ENCODE data around the gene KANK4.

Gene KANK4

GRCh38 chr1:62228136-62228882, 90.9 kb downstream of the KANK4 start:
- no peaks in the 10 kb centered on the region for H3K9me3 ChIP-seq (ENCODE audit: insufficient read depth, low read length)
- H3F3A ChIP-seq (ENCODE audit: insufficient read depth) = no peaks in the 10 kb centered on the region
- no peaks in the 10 kb centered on the region for H3K79me2 ChIP-seq (ENCODE audit: insufficient read depth, low read length)
- no peak for TF ChIP-seq CTCF (IDR thresholded peaks at IDR 0.05; ENCODE audit: insufficient read depth, low read length, poor library complexity, severe bottlenecking)
- TF ChIP-seq EZH2phosphoT487 (conservative IDR thresholded peaks at IDR 0.05; ENCODE audit: low read length) = no peak
- no peaks in the 10 kb centered on the region for H3K36me3 ChIP-seq (ENCODE audit: low read length)
- no peak overlapping the region for H3K4me3 ChIP-seq (ENCODE audit: insufficient read depth, low read length, poor library complexity, severe bottlenecking)
- no peak overlapping the region for H3K27ac ChIP-seq (ENCODE audit: low read depth, low read length)
- H3K9ac ChIP-seq (ENCODE audit: low read length) = no peak overlapping the region
- no peak overlapping the region for H2AFZ ChIP-seq (ENCODE audit: low read depth, low read length, severe bottlenecking)
- H4K20me1 ChIP-seq (ENCODE audit: low read depth, low read length) = no peaks in the 10 kb centered on the region
- no peak overlapping the region for H3K4me2 ChIP-seq (ENCODE audit: low read depth, low read length, poor library complexity, severe bottlenecking)
- H3K9me2 ChIP-seq (replicated peaks; ENCODE audit: insufficient read depth, low read length) = no peaks in the 10 kb centered on the region
- H3K27me3 ChIP-seq (ENCODE audit: low read length) = no peaks in the 10 kb centered on the region

GRCh38 chr1:62227496-62227895, 91.7 kb downstream of the KANK4 start:
- Histone ChIP-seq H3K79me2 (ENCODE audit: insufficient read depth, low read length) (no peaks in the 10 kb centered on the region), H3K36me3 (ENCODE audit: low read length) (no peaks in the 10 kb centered on the region), H3K9me3 (ENCODE audit: insufficient read depth, low read length) (no peaks in the 10 kb centered on the region), H3K9me2 (replicated peaks; ENCODE audit: insufficient read depth, low read length) (no peaks in the 10 kb centered on the region), H4K20me1 (ENCODE audit: low read depth, low read length) (no peaks in the 10 kb centered on the region), H3K27ac (ENCODE audit: low read depth, low read length) (no peak overlapping the region), H3K4me3 (ENCODE audit: insufficient read depth, low read length, poor library complexity, severe bottlenecking) (no peak overlapping the region), H3K4me2 (ENCODE audit: low read depth, low read length, poor library complexity, severe bottlenecking) (no peak overlapping the region), H3K9ac (ENCODE audit: low read length) (no peak overlapping the region), H3K27me3 (ENCODE audit: low read length) (no peaks in the 10 kb centered on the region), H3F3A (ENCODE audit: insufficient read depth) (no peaks in the 10 kb centered on the region), H2AFZ (ENCODE audit: low read depth, low read length, severe bottlenecking) (no peak overlapping the region)
- TF ChIP-seq CTCF (IDR thresholded peaks at IDR 0.05; ENCODE audit: insufficient read depth, low read length, poor library complexity, severe bottlenecking) (no peak), EZH2phosphoT487 (conservative IDR thresholded peaks at IDR 0.05; ENCODE audit: low read length) (no peak)

- no peaks in the 10 kb centered on the region for H3K79me2 ChIP-seq (ENCODE audit: insufficient read depth, low read length)
- H3K9me3 ChIP-seq (ENCODE audit: insufficient read depth, low read length) = no peaks in the 10 kb centered on the region
- no peak overlapping the region for H3K4me2 ChIP-seq (ENCODE audit: low read depth, low read length, poor library complexity, severe bottlenecking)
- H3K27ac ChIP-seq (ENCODE audit: low read depth, low read length) = no peak overlapping the region
- H3K27me3 ChIP-seq (ENCODE audit: low read length) = no peaks in the 10 kb centered on the region
- no peaks in the 10 kb centered on the region for H3K9me2 ChIP-seq (replicated peaks; ENCODE audit: insufficient read depth, low read length)
- no peak overlapping the region for H3K9ac ChIP-seq (ENCODE audit: low read length)
- H2AFZ ChIP-seq (ENCODE audit: low read depth, low read length, severe bottlenecking) = no peak overlapping the region
- H3K4me3 ChIP-seq (ENCODE audit: insufficient read depth, low read length, poor library complexity, severe bottlenecking) = no peak overlapping the region
- TF ChIP-seq CTCF (IDR thresholded peaks at IDR 0.05; ENCODE audit: insufficient read depth, low read length, poor library complexity, severe bottlenecking) = no peak
- TF ChIP-seq EZH2phosphoT487 (conservative IDR thresholded peaks at IDR 0.05; ENCODE audit: low read length) = no peak
- H3F3A ChIP-seq (ENCODE audit: insufficient read depth) = no peaks in the 10 kb centered on the region
- no peaks in the 10 kb centered on the region for H3K36me3 ChIP-seq (ENCODE audit: low read length)
- H4K20me1 ChIP-seq (ENCODE audit: low read depth, low read length) = no peaks in the 10 kb centered on the region
Observed at GRCh38 chr1:62224182-62224581, 95.1 kb downstream of the KANK4 start.

Measured in SU-DHL-6 (cell line).